IMR-90 (cell line): ENCODE results near the gene PCSK6. TPM values are rescaled to one million over a fixed set of nuclear protein-coding genes. Genes with fewer than 3 reads are reported as not detected.

Experiments used
- ATAC-seq: fragments of 200-7000 bp; cut with Tn5 transposase; 2 replicates; pipeline ENCODE4 v1.9.1; 2020; ENCODE audit warnings: low read depth, mild to moderate bottlenecking, moderate library complexity
- BruUV-seq: library from RNA; stranded (reverse); fragments of 400-500 nt; replicated peaks from 2 replicates; lab custom pipeline; 2021; lab: Mats Ljungman, UMichigan
- CTCF ChIA-PET: fragments of 300-600 bp; formaldehyde crosslinking; extraction: SDS; loops from one replicate; lab custom pipeline; 2021; ENCODE audit warnings: antibody characterized with exemption; lab: Yijun Ruan, JAX
- POLR2A ChIA-PET: fragments of 300-600 bp; sonication (Branson Sonifier 250); formaldehyde crosslinking; loops from one replicate; lab custom pipeline; 2022; ENCODE audit warnings: antibody characterized with exemption; ENCODE audit not compliant: unreplicated experiment; lab: Charles Lee
- DNase-seq: peaks from one replicate; pipeline ENCODE4 v3.0.0; 2013
- H2AFZ ChIP-seq: replicated peaks from 2 replicates; pipeline ENCODE3; 2013; ENCODE audit warnings: low read length, mild to moderate bottlenecking; ENCODE audit not compliant: poor library complexity
- H2AK5ac ChIP-seq: 2 replicates; pipeline ENCODE4 v1.6.1; 2013; ENCODE audit warnings: low read depth, low read length, inconsistent platforms
- H2AK9ac ChIP-seq: replicated peaks from 2 replicates; pipeline ENCODE3; 2013; ENCODE audit warnings: mild to moderate bottlenecking, low read depth, low read length, moderate library complexity; ENCODE audit not compliant: poor library complexity
- H2BK120ac ChIP-seq: 2 replicates; pipeline ENCODE4 v1.6.1; 2013; ENCODE audit warnings: low read depth, low read length, inconsistent platforms
- H2BK15ac ChIP-seq: 3 replicates; pipeline ENCODE4 v1.6.1; 2013; ENCODE audit warnings: low read depth, low read length, inconsistent platforms
- H2BK20ac ChIP-seq: 2 replicates; pipeline ENCODE4 v1.6.1; 2013; ENCODE audit warnings: low read depth, mild to moderate bottlenecking, inconsistent platforms, low read length, moderate library complexity
- H2BK5ac ChIP-seq: 2 replicates; pipeline ENCODE4 v1.6.1; 2013; ENCODE audit warnings: mild to moderate bottlenecking, low read depth, low read length, inconsistent platforms; ENCODE audit not compliant: poor library complexity, severe bottlenecking
- H3K14ac ChIP-seq: replicated peaks from 2 replicates; pipeline ENCODE4 v1.6.1; 2013; ENCODE audit warnings: low read depth, low read length, inconsistent platforms
- H3K18ac ChIP-seq: 2 replicates; pipeline ENCODE4 v1.6.1; 2013; ENCODE audit warnings: low read depth, low read length, control low read depth
- H3K23ac ChIP-seq: 2 replicates; pipeline ENCODE4 v1.6.1; 2013; ENCODE audit warnings: low read depth, low read length, inconsistent platforms
- H3K27ac ChIP-seq: 2 replicates; pipeline ENCODE4 v1.5.1; 2013; ENCODE audit warnings: mild to moderate bottlenecking, control low read depth, low read length; ENCODE audit not compliant: insufficient read depth
- H3K27me3 ChIP-seq: 2 replicates; pipeline ENCODE4 v1.6.1; 2013; ENCODE audit warnings: low read length; ENCODE audit not compliant: control insufficient read depth, insufficient read depth
- H3K36me3 ChIP-seq: 2 replicates; pipeline ENCODE4 v1.6.1; 2013; ENCODE audit warnings: low read length, mixed read lengths; ENCODE audit not compliant: control insufficient read depth, insufficient read depth
- H3K4ac ChIP-seq: 2 replicates; pipeline ENCODE4 v1.6.1; 2013; ENCODE audit warnings: low read depth, low read length, inconsistent platforms
- H3K4me1 ChIP-seq: 2 replicates; pipeline ENCODE4 v1.6.1; 2013; ENCODE audit warnings: low read length, mixed read lengths; ENCODE audit not compliant: control insufficient read depth, insufficient read depth
- H3K4me2 ChIP-seq: 2 replicates; pipeline ENCODE4 v1.6.1; 2013; ENCODE audit warnings: low read depth, mild to moderate bottlenecking, control low read depth, low read length, moderate library complexity
- H3K4me3 ChIP-seq: 2 replicates; pipeline ENCODE4 v1.5.1; 2013; ENCODE audit warnings: low read depth, mild to moderate bottlenecking, control low read depth, low read length, moderate library complexity; ENCODE audit not compliant: insufficient read depth
- H3K56ac ChIP-seq: 2 replicates; pipeline ENCODE4 v1.6.1; 2013; ENCODE audit warnings: low read length, inconsistent platforms; ENCODE audit not compliant: insufficient read depth; ENCODE audit errors: extremely low read depth
- H3K79me1 ChIP-seq, 2 experiments: 2 replicates each; pipeline ENCODE4 v1.6.1; 2013; ENCODE audit warnings: low read length in 2 of 2, inconsistent platforms in 1 of 2, low read depth in 1 of 2
- H3K9ac ChIP-seq: 2 replicates; pipeline ENCODE4 v1.6.1; 2013; ENCODE audit warnings: low read depth, low read length, control low read depth
- H3K9me1 ChIP-seq: 2 replicates; pipeline ENCODE4 v1.6.1; 2013; ENCODE audit warnings: low read length, inconsistent platforms; ENCODE audit not compliant: insufficient read depth
- H3K9me3 ChIP-seq: 2 replicates; pipeline ENCODE4 v1.6.1; 2013; ENCODE audit warnings: low read length; ENCODE audit not compliant: control insufficient read depth, insufficient read depth
- H4K20me1 ChIP-seq: 2 replicates; pipeline ENCODE4 v1.6.1; 2013; ENCODE audit warnings: low read length, inconsistent platforms; ENCODE audit not compliant: insufficient read depth
- H4K5ac ChIP-seq: 2 replicates; pipeline ENCODE4 v1.6.1; 2013; ENCODE audit warnings: mild to moderate bottlenecking, low read depth, low read length, control low read depth
- H4K8ac ChIP-seq, 2 experiments: 2 replicates each; pipeline ENCODE4 v1.6.1; 2013; ENCODE audit warnings: low read depth in 2 of 2, low read length in 2 of 2, control low read depth in 1 of 2, inconsistent platforms in 1 of 2
- H4K91ac ChIP-seq: 2 replicates; pipeline ENCODE4 v1.6.1; 2013; ENCODE audit warnings: low read depth, low read length, inconsistent platforms; ENCODE audit not compliant: insufficient read depth
- RAD21 ChIP-seq: IDR thresholded peaks from 2 replicates; pipeline ENCODE4 v1.6.1; 2012; ENCODE audit warnings: low read length, improper control_type of control experiment
- WGBS, 2 experiments: methylation state at CpG; one replicate each; pipeline versions ENCODE4 v1.1.5 to v1.1.7; 2013; ENCODE audit warnings: missing lambda C conversion rate in 2 of 2; ENCODE audit not compliant: insufficient read length in 1 of 2; ENCODE audit errors: extremely low coverage in 2 of 2; 5-methylcytosine and 5-hydroxymethylcytosine counted together
- dilution Hi-C: fragments of 300-500 bp; cut with HindIII; formaldehyde crosslinking; loops from one replicate; pipeline ENCODE4 v1.14.3; 2018; ENCODE audit warnings: low sequenced_read_pairs; ENCODE audit not compliant: unreplicated experiment
- in situ Hi-C: fragments of 300-500 bp; cut with MboI; formaldehyde crosslinking; loops from 3 replicates; pipeline ENCODE4 v1.14.3; 2019; ENCODE audit warnings: low sequenced_read_pairs, inconsistent platforms, mixed read lengths
- intact Hi-C: fragments of 100-400 bp; cut with micrococcal nuclease; formaldehyde crosslinking; loops from 2 replicates; pipeline ENCODE4 v1.10.0; 2022
- polyA plus RNA-seq, 3 experiments: library from polyadenylated mRNA; depleted of rRNA; stranded (reverse); fragments of >200 nt; gene quantifications; 2 replicates each; pipeline ENCODE4 v1.2.3, GENCODE V29; 2012; ENCODE audit warnings: low replicate concordance in 1 of 3
- total RNA-seq: library from RNA; depleted of rRNA; stranded (reverse); fragments of >200 nt; gene quantifications from 2 replicates; pipeline ENCODE4 v1.2.3, GENCODE V29; 2012

The PCSK6 gene
- total and polyA plus RNA-seq, 2 of the 4 experiments (the other 2 are of a cell fraction), result not detected

DNA sequence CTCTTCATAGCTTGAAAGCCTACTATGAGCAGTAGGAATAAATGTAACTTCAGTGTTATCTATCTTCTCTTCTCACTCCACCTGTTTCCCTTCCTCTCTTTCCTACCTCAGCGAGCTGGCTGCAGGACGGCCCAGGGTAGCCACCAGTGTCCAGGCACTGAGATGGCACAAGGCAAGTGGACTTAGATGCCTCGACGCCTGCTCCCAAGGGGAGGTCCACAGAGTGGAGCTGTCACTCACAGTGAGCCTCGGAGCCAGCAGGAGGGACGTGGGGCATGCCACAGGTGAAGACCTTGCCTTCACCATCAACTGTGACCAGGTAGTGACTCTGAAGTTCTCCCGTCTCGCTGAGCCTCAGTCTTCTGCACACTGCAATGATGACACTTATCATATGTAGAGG, 88.2 kb downstream of the PCSK6 start:
- Histone ChIP-seq H3K56ac (no peak overlapping the region), H4K8ac (no peak overlapping the region), H3K27ac (no peak overlapping the region), H4K5ac (no peak overlapping the region), H2AK9ac (no peak overlapping the region), H3K9ac (no peak overlapping the region), H3K14ac (no peak overlapping the region), H3K36me3 (no peaks in the 10 kb centered on the region), H2BK15ac (no peak overlapping the region), H3K27me3 (peaks cover 6% of the 10 kb centered on the region), H3K9me3 (no peaks in the 10 kb centered on the region), H3K4me3 (no peak overlapping the region), H3K4me2 (no peak overlapping the region), H2AFZ (peak overlapping the region; percentile 10), H2AK5ac (no peak overlapping the region), H3K4me1 (no peaks in the 10 kb centered on the region), H3K18ac (no peak overlapping the region), H2BK20ac (no peak overlapping the region), H3K9me1 (no peaks in the 10 kb centered on the region), H4K91ac (no peak overlapping the region), H2BK5ac (no peak overlapping the region), H2BK120ac (no peak overlapping the region), H4K20me1 (no peaks in the 10 kb centered on the region), H3K4ac (no peak overlapping the region), H3K79me1 (no peaks in the 10 kb centered on the region), H3K23ac (no peak overlapping the region)
- WGBS, 2 experiments, result no CpG with 5 or more reads among the region's 8 CpGs
- intact Hi-C loops (no loop called here), dilution Hi-C loops (no loop called here), in situ Hi-C loops (no loop called here)
- DNase-seq, result no peak
- no TSS peak for BruUV-seq
- CTCF ChIA-PET, result no interaction called here
- POLR2A ChIA-PET, result no interaction called here
- TF ChIP-seq RAD21, result no peak
- no peak for ATAC-seq
